Left ventricle myocardium inferior (tissue), 1 donor: Measurements from ENCODE around the gene OLFML2A. TPM values are rescaled to one million over a fixed set of nuclear protein-coding genes. Genes with fewer than 3 reads are reported as not detected.

Experiments
- DNase-seq: peaks from one replicate; pipeline ENCODE4 v3.0.0-alpha.2; 2020
- H3K27ac ChIP-seq: fragments of 200-600 bp; replicated peaks from 2 replicates; pipeline ENCODE4 v1.8.0; 2021
- H3K27me3 ChIP-seq: fragments of 200-600 bp; 2 replicates; pipeline ENCODE4 v1.8.0; 2021; ENCODE audit warnings: low read depth
- H3K36me3 ChIP-seq: fragments of 200-600 bp; 2 replicates; pipeline ENCODE4 v1.8.0; 2021
- H3K4me1 ChIP-seq: fragments of 200-600 bp; 2 replicates; pipeline ENCODE4 v1.8.0; 2021
- H3K4me3 ChIP-seq: fragments of 200-600 bp; 2 replicates; pipeline ENCODE4 v1.8.0; 2021; ENCODE audit warnings: mild to moderate bottlenecking, moderate library complexity
- H3K9me3 ChIP-seq: fragments of 200-600 bp; replicated peaks from 2 replicates; pipeline ENCODE4 v1.8.0; 2021
- intact Hi-C: fragments of 100-400 bp; cut with micrococcal nuclease; formaldehyde crosslinking; loops from one replicate; pipeline ENCODE4 v1.11.0; 2022
- total RNA-seq: library from RNA; stranded (reverse); fragmentation: NEBNext Ultra II Directional; extraction: Animal tissue kit (Norgen Biotek cat#: 25700); gene quantifications from one replicate; pipeline ENCODE4 v1.2.1, GENCODE V29; 2021
- TF ChIP-seq, protein P1 (sequence below): fragments of 200-600 bp; IDR thresholded peaks from 2 replicates; pipeline ENCODE4 v1.8.0; 2021; ENCODE audit warnings: antibody characterized with exemption, mild to moderate bottlenecking, borderline replicate concordance
- donor health status: DM: no; HTN: yes; CAD: no; lungs with severe emphysema.

Gene OLFML2A
- total RNA-seq, 1 donor from 2014 or later, result 41.1 TPM

DNA sequence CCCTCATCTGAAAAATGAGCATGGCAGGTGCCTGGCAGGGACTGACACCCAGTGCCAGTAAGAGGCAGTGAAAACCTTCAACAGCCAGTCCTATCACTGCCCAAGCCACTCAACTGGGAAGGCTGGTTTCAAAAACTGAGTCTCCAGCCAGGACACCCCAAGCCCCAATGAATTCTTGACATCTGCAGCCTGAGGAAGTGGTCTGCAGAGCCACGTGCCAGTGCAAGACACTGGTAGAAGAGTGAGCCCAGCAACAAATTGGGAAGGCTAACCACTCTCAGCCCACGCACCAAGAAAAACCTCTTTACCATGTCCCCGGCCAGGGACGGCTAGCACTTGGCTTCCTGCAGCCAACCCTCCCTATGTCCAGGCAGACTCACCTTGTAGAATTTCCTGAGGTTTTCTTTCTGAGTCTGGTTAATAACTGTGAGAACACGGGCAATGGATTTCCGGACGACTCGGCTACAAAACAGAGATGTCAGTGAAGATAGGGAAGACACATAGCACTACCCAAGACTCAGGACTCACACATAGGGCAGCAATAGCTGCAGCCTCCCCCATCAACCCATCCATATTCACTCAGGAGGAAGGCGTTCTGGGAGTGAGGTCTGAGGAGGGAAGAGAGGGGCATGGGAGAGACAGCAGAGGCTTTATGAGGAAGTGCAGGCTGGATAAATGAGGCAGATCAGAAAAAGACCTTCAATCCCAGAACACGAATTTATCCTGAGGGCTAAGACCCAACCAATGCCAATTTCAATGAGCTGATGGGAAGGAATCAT is 83.1 kb downstream of the OLFML2A start:
- no peak for DNase-seq
- TF ChIP-seq, protein P1, sequence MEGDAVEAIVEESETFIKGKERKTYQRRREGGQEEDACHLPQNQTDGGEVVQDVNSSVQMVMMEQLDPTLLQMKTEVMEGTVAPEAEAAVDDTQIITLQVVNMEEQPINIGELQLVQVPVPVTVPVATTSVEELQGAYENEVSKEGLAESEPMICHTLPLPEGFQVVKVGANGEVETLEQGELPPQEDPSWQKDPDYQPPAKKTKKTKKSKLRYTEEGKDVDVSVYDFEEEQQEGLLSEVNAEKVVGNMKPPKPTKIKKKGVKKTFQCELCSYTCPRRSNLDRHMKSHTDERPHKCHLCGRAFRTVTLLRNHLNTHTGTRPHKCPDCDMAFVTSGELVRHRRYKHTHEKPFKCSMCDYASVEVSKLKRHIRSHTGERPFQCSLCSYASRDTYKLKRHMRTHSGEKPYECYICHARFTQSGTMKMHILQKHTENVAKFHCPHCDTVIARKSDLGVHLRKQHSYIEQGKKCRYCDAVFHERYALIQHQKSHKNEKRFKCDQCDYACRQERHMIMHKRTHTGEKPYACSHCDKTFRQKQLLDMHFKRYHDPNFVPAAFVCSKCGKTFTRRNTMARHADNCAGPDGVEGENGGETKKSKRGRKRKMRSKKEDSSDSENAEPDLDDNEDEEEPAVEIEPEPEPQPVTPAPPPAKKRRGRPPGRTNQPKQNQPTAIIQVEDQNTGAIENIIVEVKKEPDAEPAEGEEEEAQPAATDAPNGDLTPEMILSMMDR, result no peak

DNA sequence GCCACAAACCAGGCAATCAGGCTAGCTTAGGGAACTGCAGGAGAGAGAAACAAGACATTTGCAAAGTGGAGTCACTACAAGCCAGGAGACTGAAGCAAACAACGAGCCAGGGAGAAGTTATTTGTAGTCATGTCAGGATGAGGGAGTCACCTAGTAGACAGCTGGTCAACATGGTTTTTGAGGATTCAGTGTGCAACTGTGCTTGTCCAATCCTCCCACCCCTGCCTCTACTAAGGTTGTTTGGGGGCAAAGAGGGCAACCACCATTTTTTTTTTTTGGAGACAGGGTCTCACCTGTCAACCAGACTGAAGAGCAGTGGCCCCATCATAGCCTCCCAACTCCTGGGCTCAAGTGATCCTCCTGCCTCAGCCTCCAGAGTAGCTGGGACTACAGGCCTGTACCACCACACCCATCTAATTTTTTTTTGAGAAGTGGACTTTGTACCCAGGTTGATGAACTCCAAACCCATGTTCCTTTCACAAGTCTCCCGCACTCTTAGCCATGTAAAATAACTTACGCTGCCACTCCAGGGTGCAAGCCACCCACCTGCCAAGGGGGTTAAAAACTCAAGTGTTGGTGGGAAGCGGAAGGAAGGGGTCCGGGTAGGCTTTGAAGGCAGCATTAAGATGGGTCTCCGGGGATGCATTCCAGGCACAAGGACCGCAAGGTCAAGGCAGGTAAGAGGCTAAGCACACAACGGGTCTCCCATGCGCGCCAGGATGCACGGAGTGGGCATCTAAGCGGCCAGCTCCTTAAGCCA is 83.8 kb downstream of the OLFML2A start:
- Histone ChIP-seq H3K4me3 (peak overlapping the region; percentile 94), H3K27ac (peak overlapping the region; percentile 92), H3K4me1 (peaks cover 51% of the 10 kb centered on the region), H3K9me3 (no peaks in the 10 kb centered on the region), H3K27me3 (no peaks in the 10 kb centered on the region), H3K36me3 (peaks cover 37% of the 10 kb centered on the region)
- intact Hi-C loops, result no loop called here
- TF ChIP-seq, protein P1, result no peak
- no peak for DNase-seq

More for the DNA sequence above, 83.1 kb downstream of the OLFML2A start:
- peaks cover 51% of the 10 kb centered on the region for H3K4me1 ChIP-seq
- no peaks in the 10 kb centered on the region for H3K9me3 ChIP-seq
- peaks cover 37% of the 10 kb centered on the region for H3K36me3 ChIP-seq
- H3K27ac ChIP-seq, result peak overlapping the region; percentile 92
- no peaks in the 10 kb centered on the region for H3K27me3 ChIP-seq
- H3K4me3 ChIP-seq, result peak overlapping the region; percentile 94
- intact Hi-C loops, result no loop called here

DNA sequence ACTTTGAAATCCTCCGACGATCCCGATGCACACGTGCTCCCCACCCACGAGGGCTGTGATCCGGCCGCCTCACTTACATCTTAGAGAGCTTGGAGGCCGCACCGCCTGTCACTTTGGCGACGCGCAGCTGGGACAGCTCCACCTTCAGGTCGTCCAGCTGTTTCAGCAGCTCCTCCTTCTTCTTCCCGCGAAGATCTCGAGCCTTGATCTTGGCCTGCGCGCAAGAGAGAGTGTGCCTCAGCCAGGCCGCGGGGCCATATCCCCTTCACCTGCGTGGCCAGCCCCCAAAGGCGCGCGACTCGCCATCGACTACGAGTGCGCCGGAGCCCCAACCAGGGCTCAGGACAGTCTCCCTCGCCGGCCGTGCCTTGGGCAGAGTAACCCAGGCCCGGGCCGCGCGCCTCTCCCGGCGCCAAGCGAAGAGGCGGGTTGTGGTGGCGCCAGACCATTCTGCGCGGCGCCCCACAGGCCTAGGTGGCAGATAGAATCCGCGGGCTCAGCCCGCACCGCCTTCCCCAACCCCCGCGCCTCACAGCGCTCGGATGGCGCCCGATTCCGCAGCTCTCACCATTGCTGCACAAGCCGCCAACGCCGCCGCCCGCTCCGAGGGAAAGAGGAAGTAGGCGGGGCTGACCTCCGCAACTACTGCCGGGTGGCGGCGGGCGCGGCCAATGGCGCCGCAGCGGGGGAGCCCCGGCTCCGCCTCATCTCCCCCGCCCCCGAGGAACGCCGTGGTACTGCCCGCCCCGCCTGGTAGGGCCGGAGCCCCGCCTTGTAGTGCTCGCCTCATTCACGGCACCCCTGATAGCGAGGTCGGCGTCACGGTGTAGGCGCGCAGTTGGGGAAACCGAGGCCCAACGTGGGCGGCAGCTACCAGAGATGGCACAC is 84.7 kb downstream of the OLFML2A start, which contains the start of the genes ARPC5L and RPL35:
Gene ARPC5L (plus strand): TSS at position 789 of the 888 bp plus-strand sequence. CDS start 7,161 bp downstream, outside the sequence.
Gene RPL35 (minus strand): TSS at position 616 of the 888 bp plus-strand sequence. CDS start 45 bp downstream, at position 571.
- peak within 1 kb of the TSS; percentile 92 for H3K27ac ChIP-seq
- peaks cover 37% of the 10 kb centered on the region for H3K36me3 ChIP-seq
- peak within 1 kb of the TSS; percentile 94 for H3K4me3 ChIP-seq
- intact Hi-C loops, result no loop called here
- H3K9me3 ChIP-seq, result no peaks in the 10 kb centered on the region
- no peaks in the 10 kb centered on the region for H3K27me3 ChIP-seq
- TF ChIP-seq, protein P1, result no peak
- peaks cover 51% of the 10 kb centered on the region for H3K4me1 ChIP-seq
- DNase-seq, result peak; percentile 94

DNA sequence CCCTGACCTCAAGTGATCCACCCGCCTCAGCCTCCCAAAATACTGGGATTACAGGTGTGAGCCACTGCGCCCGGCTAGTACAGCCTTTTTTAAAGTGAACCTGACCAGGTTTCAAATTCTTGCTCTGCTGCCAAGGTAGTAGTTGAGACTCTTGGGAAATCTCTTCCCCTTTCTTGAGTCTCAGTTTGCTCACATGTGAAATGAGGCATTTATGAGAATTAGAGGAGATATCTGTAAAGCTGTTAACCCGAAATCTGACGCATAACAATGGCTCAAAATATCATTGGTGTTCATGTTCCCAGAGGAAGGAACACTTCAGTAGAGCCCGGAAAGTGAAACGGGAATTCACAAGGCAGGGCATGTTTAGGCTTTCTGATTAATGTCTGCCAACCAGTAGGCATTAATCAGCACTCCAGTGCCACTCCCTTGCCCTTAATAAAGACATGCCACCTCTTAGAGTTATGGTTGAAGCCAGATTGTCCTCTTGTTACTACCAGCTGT is 86.5 kb downstream of the OLFML2A start:
- H3K9me3 ChIP-seq, result no peaks in the 10 kb centered on the region
- H3K27me3 ChIP-seq, result no peaks in the 10 kb centered on the region
- TF ChIP-seq, protein P1, result no peak
- intact Hi-C loops, result no loop called here
- peak overlapping the region; percentile 94 for H3K4me3 ChIP-seq
- DNase-seq, result no peak
- peaks cover 63% of the 10 kb centered on the region for H3K4me1 ChIP-seq
- H3K27ac ChIP-seq, result peak overlapping the region; percentile 92
- H3K36me3 ChIP-seq, result peaks cover 22% of the 10 kb centered on the region

Other genes starting within 250 kb of the OLFML2A start
- gene NR6A1, start 5.8 kb upstream of the OLFML2A start, total RNA-seq, result 1.0 TPM
- not detected for gene WDR38, start 76.3 kb downstream of the OLFML2A start, total RNA-seq
- gene RPL35, start 84.8 kb downstream of the OLFML2A start, total RNA-seq, result 686 TPM
- 39.2 TPM for gene ARPC5L, start 85.0 kb downstream of the OLFML2A start, total RNA-seq
- gene GOLGA1, start 163.9 kb downstream of the OLFML2A start, total RNA-seq, result 17.9 TPM